Measurements from ENCODE around the gene RGS18.
"Not testable (repeated sequence)": the region's sequence is repeated elsewhere in the genome, so short reads cannot be mapped to it uniquely, and the experiment has no call there.

The RGS18 gene

GRCh38 chr1:192159781-192160180, 1.5 kb downstream of the RGS18 start:
- TF ChIP-seq SPI1 (IDR thresholded peaks at IDR 0.05; ENCODE audit: borderline replicate concordance, low read depth) (no peak), GABPA (IDR thresholded peaks at IDR 0.05; ENCODE audit: low read depth) (no peak), CTCF (IDR thresholded peaks at IDR 0.05; ENCODE audit: insufficient read depth, low read length) (no peak), REST (IDR thresholded peaks at IDR 0.05; ENCODE audit: insufficient replicate concordance, low read depth) (no peak), POLR2AphosphoS5 (IDR thresholded peaks at IDR 0.05; ENCODE audit: low read depth) (no peak)
- H3K4me3 ChIP-seq (replicated peaks; ENCODE audit: insufficient read depth, low read length) = peak overlapping the region; percentile 50
- H3K27ac ChIP-seq (replicated peaks) = peak overlapping the region; percentile 94
- no peak for DNase-seq (ENCODE audit: low read depth in 1 of 2, low spot score in 1 of 2)
- H3K27me3 ChIP-seq (ENCODE audit: insufficient read depth, poor library complexity, severe bottlenecking) = no peaks in the 10 kb centered on the region

DNA sequence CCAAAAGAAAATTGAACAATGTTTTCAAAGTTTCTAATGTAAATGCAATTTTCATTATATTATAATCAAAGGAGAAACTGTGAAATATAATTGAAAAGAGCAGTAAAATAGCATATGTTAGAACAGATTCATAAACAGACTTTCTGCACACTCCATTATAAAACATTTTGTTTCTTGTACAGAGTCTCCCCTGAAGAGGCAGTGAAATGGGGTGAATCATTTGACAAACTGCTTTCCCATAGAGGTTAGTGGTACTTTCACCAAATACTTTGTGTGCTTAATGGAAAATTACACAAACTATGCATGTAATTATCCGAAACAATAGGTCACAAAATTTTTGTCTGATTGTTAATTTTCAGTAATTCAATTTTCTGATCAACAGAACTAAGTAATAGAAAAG, 1.9 kb downstream of the RGS18 start:
- TF ChIP-seq POLR2AphosphoS5 (IDR thresholded peaks at IDR 0.05; ENCODE audit: low read depth) (no peak), REST (IDR thresholded peaks at IDR 0.05; ENCODE audit: insufficient replicate concordance, low read depth) (no peak), GABPA (IDR thresholded peaks at IDR 0.05; ENCODE audit: low read depth) (no peak), CTCF (IDR thresholded peaks at IDR 0.05; ENCODE audit: insufficient read depth, low read length) (no peak), SPI1 (IDR thresholded peaks at IDR 0.05; ENCODE audit: borderline replicate concordance, low read depth) (no peak)
- H3K27ac ChIP-seq (replicated peaks) = peak overlapping the region; percentile 94
- H3K27me3 ChIP-seq (ENCODE audit: insufficient read depth, poor library complexity, severe bottlenecking) = no peaks in the 10 kb centered on the region
- peak overlapping the region; percentile 50 for H3K4me3 ChIP-seq (replicated peaks; ENCODE audit: insufficient read depth, low read length)
- no peak for DNase-seq (ENCODE audit: low read depth in 1 of 2, low spot score in 1 of 2)

DNA sequence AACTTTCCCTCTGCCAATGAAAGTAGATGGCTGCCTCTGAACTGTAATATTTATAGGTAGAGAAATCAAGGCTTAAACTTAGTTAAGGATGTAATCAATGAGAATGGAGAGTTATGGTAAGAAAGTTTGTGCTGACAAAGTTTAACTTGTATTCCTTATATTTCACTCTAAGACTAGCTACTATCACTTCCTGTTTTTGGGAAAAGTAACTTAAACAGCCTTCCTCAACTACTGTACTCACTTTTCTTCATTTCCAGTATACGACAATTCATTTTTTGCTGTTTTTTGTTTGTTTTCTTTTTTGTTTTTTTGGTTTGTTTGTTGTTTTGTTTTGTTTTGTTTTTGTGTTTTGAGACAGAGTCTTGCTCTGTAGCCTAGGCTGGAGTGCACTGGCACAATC, 3.7 kb downstream of the RGS18 start:
- no peaks in the 10 kb centered on the region for H3K27me3 ChIP-seq (ENCODE audit: insufficient read depth, poor library complexity, severe bottlenecking)
- DNase-seq (ENCODE audit: low read depth in 1 of 2, low spot score in 1 of 2) = no peak
- TF ChIP-seq SPI1 (IDR thresholded peaks at IDR 0.05; ENCODE audit: borderline replicate concordance, low read depth) = peak; percentile 92
- TF ChIP-seq REST (IDR thresholded peaks at IDR 0.05; ENCODE audit: insufficient replicate concordance, low read depth) = no peak
- H3K27ac ChIP-seq (replicated peaks) = peak overlapping the region; percentile 94
- no peak overlapping the region for H3K4me3 ChIP-seq (replicated peaks; ENCODE audit: insufficient read depth, low read length)

DNA sequence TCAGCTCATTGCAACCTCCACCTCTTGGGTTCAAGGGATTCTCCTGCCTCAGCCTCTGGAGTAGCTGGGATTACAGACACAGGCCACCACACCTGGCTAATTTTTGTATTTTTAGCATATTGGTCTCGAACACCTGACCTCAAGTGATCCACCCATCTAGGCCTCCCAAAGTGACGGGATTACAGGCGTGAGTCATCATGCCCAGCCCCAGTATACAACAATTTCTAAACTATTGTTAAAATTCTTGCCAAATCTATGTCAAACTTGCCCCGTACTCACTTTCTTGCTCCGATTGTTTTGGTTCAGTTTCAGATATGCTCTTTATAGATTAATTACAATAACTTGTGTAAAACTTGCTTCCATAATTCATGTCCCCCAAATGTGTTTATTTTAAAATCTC, 4.1 kb downstream of the RGS18 start:
- H3K4me3 ChIP-seq (replicated peaks; ENCODE audit: insufficient read depth, low read length) = no peak overlapping the region
- DNase-seq (ENCODE audit: low read depth in 1 of 2, low spot score in 1 of 2) = no peak
- no peak for TF ChIP-seq GABPA (IDR thresholded peaks at IDR 0.05; ENCODE audit: low read depth)
- no peaks in the 10 kb centered on the region for H3K27me3 ChIP-seq (ENCODE audit: insufficient read depth, poor library complexity, severe bottlenecking)
- H3K27ac ChIP-seq (replicated peaks) = peak overlapping the region; percentile 94; the same call in 1 of the 2 replicates

- not testable (repeated sequence) for H3K4me3 ChIP-seq (replicated peaks; ENCODE audit: insufficient read depth, low read length); H3K27ac ChIP-seq (replicated peaks); H3K27me3 ChIP-seq (ENCODE audit: insufficient read depth, poor library complexity, severe bottlenecking); DNase-seq (ENCODE audit: low read depth in 1 of 2, low spot score in 1 of 2)
These were observed 6.7 kb downstream of the RGS18 start for GRCh38 chr1:192165002-192165401.

Data from HL-60 (cell line).